Measurements from ENCODE around the gene FAU. TPM values are rescaled to one million over a fixed set of nuclear protein-coding genes. Genes with fewer than 3 reads are reported as not detected.

Gene FAU
- total and polyA plus RNA-seq, 10 donors: 528 to 2,170 (median 870) TPM

DNA sequence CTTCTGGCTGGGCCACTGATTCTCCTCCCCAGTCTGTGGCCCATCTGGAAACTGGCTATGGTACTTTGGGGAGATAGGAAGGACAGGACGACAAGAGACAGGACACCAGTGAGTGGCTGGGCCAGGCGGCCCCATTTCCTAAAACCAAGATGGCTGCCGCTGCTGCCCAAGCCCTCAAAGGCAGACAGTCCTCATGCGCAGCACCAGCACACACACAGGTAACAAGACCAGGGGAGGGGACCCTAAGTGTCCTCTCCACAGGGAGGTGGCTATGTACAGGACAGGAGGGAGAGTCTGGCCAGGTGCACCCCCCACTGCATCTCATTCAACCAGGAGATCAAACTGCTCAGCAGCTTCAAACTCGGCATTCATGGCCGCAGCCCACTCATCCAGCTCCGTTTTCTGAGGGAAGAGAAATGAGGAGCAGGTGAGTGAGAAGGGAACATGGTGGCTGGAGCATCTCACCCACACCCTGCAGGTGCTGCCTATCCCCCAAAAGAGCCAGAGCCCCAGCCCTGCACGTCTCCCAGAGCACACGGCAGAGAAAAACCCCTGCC lies 43.1 kb downstream of the FAU start:
- H3K9me3 ChIP-seq: no peaks in the 10 kb centered on the region
- TF ChIP-seq CTCF (IDR thresholded peaks at IDR 0.05 in 8 of 11, conservative IDR thresholded peaks at IDR 0.05 in 3 of 11) (no peak), POLR2AphosphoS5 (IDR thresholded peaks at IDR 0.05) (no peak), POLR2A (IDR thresholded peaks at IDR 0.05) (no peak)
- DNase-seq: no peak
- no peaks in the 10 kb centered on the region for H3K27me3 ChIP-seq (replicated peaks in 1 of 7)
- 90 to 92% (median 91%) methylated on average over 9 of the region's 9 CpGs for WGBS, 5 donors
- H3K4me3 ChIP-seq: no peak overlapping the region
- peaks cover 4 to 34% (median 9%) of the 10 kb centered on the region in 6 donors for H3K4me1 ChIP-seq
- peaks cover 0 to 35% (median 0%) of the 10 kb centered on the region in 6 donors for H3K36me3 ChIP-seq
- intact Hi-C loops (cut with DNase I; ENCODE audit: low total_unique reads): no loop called here
- peak overlapping the region in 1 of 8 donors; percentile 3 for H3K27ac ChIP-seq

GRCh38 chr11:65078151-65078550 lies 43.8 kb downstream of the FAU start:
- WGBS, 5 donors: 50 to 63% (median 59%) methylated on average over 3 of the region's 3 CpGs
- no peaks in the 10 kb centered on the region for H3K27me3 ChIP-seq (replicated peaks in 1 of 7)

GRCh38 chr11:65077451-65077850 lies 44.5 kb downstream of the FAU start:
- Histone ChIP-seq H3K4me1 (peaks cover 0 to 20% (median 0%) of the 10 kb centered on the region in 6 donors), H3K4me3 (no peak overlapping the region), H3K9me3 (no peaks in the 10 kb centered on the region), H3K27me3 (replicated peaks in 1 of 7) (no peaks in the 10 kb centered on the region), H3K36me3 (peaks cover 0 to 35% (median 0%) of the 10 kb centered on the region in 6 donors), H3K27ac (no peak overlapping the region)
- TF ChIP-seq POLR2AphosphoS5 (IDR thresholded peaks at IDR 0.05) (no peak), CTCF (IDR thresholded peaks at IDR 0.05 in 8 of 11, conservative IDR thresholded peaks at IDR 0.05 in 3 of 11) (no peak), POLR2A (IDR thresholded peaks at IDR 0.05) (no peak)
- no peak for DNase-seq
- intact Hi-C loops (cut with DNase I; ENCODE audit: low total_unique reads): no loop called here
- WGBS, 5 donors: 69 to 90% (median 83%) methylated on average over 4 of the region's 4 CpGs

More at GRCh38 chr11:65078151-65078550, 43.8 kb downstream of the FAU start:
- TF ChIP-seq POLR2A (IDR thresholded peaks at IDR 0.05) (no peak), CTCF (IDR thresholded peaks at IDR 0.05 in 8 of 11, conservative IDR thresholded peaks at IDR 0.05 in 3 of 11) (peak; percentile 35 to 84 (median 75))
- H3K9me3 ChIP-seq: no peaks in the 10 kb centered on the region
- peak overlapping the region in 1 of 8 donors; percentile 3 for H3K27ac ChIP-seq
- intact Hi-C loops (cut with DNase I; ENCODE audit: low total_unique reads): no loop called here
- DNase-seq: peak; percentile 82
- H3K4me3 ChIP-seq: no peak overlapping the region
- peaks cover 0 to 27% (median 2%) of the 10 kb centered on the region in 6 donors for H3K4me1 ChIP-seq
- peaks cover 0 to 35% (median 0%) of the 10 kb centered on the region in 6 donors for H3K36me3 ChIP-seq

GRCh38 chr11:65072631-65072966 lies 49.3 kb downstream of the FAU start:
- no peak for TF ChIP-seq POLR2AphosphoS5 (IDR thresholded peaks at IDR 0.05)
- no peak for TF ChIP-seq CTCF (IDR thresholded peaks at IDR 0.05 in 8 of 11, conservative IDR thresholded peaks at IDR 0.05 in 3 of 11)
- no peak for TF ChIP-seq POLR2A (IDR thresholded peaks at IDR 0.05)
- Histone ChIP-seq H3K36me3 (peaks cover 0 to 14% (median 0%) of the 10 kb centered on the region in 6 donors), H3K27me3 (replicated peaks in 1 of 7) (no peaks in the 10 kb centered on the region), H3K4me3 (no peak overlapping the region), H3K4me1 (no peaks in the 10 kb centered on the region), H3K27ac (no peak overlapping the region), H3K9me3 (no peaks in the 10 kb centered on the region)
- 79 to 82% (median 79%) methylated on average over 1 of the region's 1 CpG for WGBS, 5 donors
- DNase-seq: no peak
- intact Hi-C loops (cut with DNase I; ENCODE audit: low total_unique reads): no loop called here

Measured in spleen (tissue), 11 donors.